OCI-LY1 (cell line): ENCODE data around the gene PTPRE.

Experiments
- H2AFZ ChIP-seq: fragments of 200-600 bp; sonication (generic), shearing (Covaris generic); 2 replicates; pipeline ENCODE4 v1.6.0; 2014; ENCODE audit warnings: antibody characterized with exemption, mild to moderate bottlenecking, low read length
- H3F3A ChIP-seq: fragments of 200-600 bp; sonication (generic), shearing (Covaris generic); 2 replicates; pipeline ENCODE4 v1.6.0; 2014; ENCODE audit warnings: mild to moderate bottlenecking, antibody characterized with exemption, low read length, moderate library complexity; ENCODE audit not compliant: insufficient read depth
- H3K27ac ChIP-seq: fragments of 200-600 bp; sonication (generic); 2 replicates; pipeline ENCODE4 v1.5.1; 2014; ENCODE audit warnings: low read length, mixed run types, mild to moderate bottlenecking, low read depth; ENCODE audit not compliant: poor library complexity, severe bottlenecking
- H3K27me3 ChIP-seq: fragments of 200-600 bp; sonication (generic); 2 replicates; pipeline ENCODE4 v1.6.0; 2014; ENCODE audit warnings: antibody characterized with exemption, mild to moderate bottlenecking, low read length, moderate library complexity; ENCODE audit not compliant: insufficient read depth
- H3K36me3 ChIP-seq: fragments of 200-600 bp; sonication (generic); 2 replicates; pipeline ENCODE4 v1.6.1; 2014; ENCODE audit warnings: mild to moderate bottlenecking, antibody characterized with exemption, low read length, moderate library complexity, mixed read lengths; ENCODE audit not compliant: insufficient read depth
- H3K4me1 ChIP-seq: fragments of 200-600 bp; sonication (generic); 2 replicates; pipeline ENCODE4 v1.5.1; 2014; ENCODE audit warnings: mild to moderate bottlenecking, low read length, moderate library complexity; ENCODE audit not compliant: insufficient read depth, severe bottlenecking
- H3K4me2 ChIP-seq: fragments of 200-600 bp; sonication (generic), shearing (Covaris generic); 2 replicates; pipeline ENCODE4 v1.6.1; 2014; ENCODE audit warnings: low read length
- H3K4me3 ChIP-seq: fragments of 200-600 bp; sonication (generic); 2 replicates; pipeline ENCODE4 v1.5.1; 2014; ENCODE audit warnings: low read length, low read depth, mild to moderate bottlenecking, mixed read lengths; ENCODE audit not compliant: poor library complexity, severe bottlenecking
- H3K79me2 ChIP-seq: fragments of 200-600 bp; shearing (Covaris generic); 2 replicates; pipeline ENCODE4 v1.6.1; 2016; ENCODE audit warnings: mixed run types, low read length, mixed read lengths; ENCODE audit not compliant: insufficient read depth
- H3K9ac ChIP-seq: fragments of 200-600 bp; sonication (generic), shearing (Covaris generic); 2 replicates; pipeline ENCODE4 v1.6.1; 2014; ENCODE audit warnings: mild to moderate bottlenecking, low read length, mixed read lengths
- H3K9me2 ChIP-seq: fragments of 200-600 bp; sonication (generic), shearing (Covaris generic); 2 replicates; pipeline ENCODE4 v1.6.1; 2014; ENCODE audit warnings: low read depth, mild to moderate bottlenecking, low read length, mixed read lengths
- H3K9me3 ChIP-seq: fragments of 200-600 bp; shearing (Covaris generic); 2 replicates; pipeline ENCODE4 v1.6.1; 2014; ENCODE audit warnings: low read length, mixed read lengths
- H4K20me1 ChIP-seq: fragments of 200-600 bp; sonication (generic), shearing (Covaris generic); 2 replicates; pipeline ENCODE4 v1.6.0; 2016; ENCODE audit warnings: mild to moderate bottlenecking, low read length; ENCODE audit not compliant: insufficient read depth
- CTCF ChIP-seq: fragments of 200-600 bp; sonication (generic), shearing (Covaris generic); IDR thresholded peaks from 2 replicates; pipeline ENCODE4 v1.5.1; 2017; ENCODE audit warnings: mild to moderate bottlenecking, antibody characterized with exemption, low read length, moderate library complexity, mixed read lengths
- EZH2 ChIP-seq: fragments of 200-600 bp; sonication (generic), shearing (Covaris generic); IDR thresholded peaks from 2 replicates; pipeline ENCODE4 v1.8.0; 2017; ENCODE audit warnings: borderline replicate concordance, mixed run types, mild to moderate bottlenecking, antibody characterized with exemption, low read length, moderate library complexity, mixed read lengths

PTPRE gene

DNA sequence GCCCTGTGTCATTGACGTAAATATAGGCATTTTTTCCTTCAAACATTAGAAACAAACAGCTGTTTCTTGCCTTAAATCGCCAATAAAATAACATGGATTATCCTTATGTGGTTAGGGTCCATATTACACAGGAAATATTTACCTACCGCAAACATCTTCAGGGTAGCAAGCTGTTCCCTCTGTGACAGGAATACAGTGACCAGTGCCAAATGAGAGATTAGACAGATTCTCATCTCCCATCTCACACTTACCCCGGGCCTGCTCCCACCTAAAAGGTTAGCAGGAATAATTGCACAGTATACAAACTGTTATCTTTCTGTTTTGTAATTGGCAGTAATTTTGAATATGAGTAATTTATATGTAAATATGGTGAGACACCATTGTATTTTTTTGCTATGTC lies 202.8 kb downstream of the PTPRE start:
- no peaks in the 10 kb centered on the region for H3K9me2 ChIP-seq
- no peaks in the 10 kb centered on the region for H3F3A ChIP-seq
- H3K27ac ChIP-seq, result no peak overlapping the region
- H4K20me1 ChIP-seq, result no peaks in the 10 kb centered on the region
- H3K9me3 ChIP-seq, result no peaks in the 10 kb centered on the region
- no peak overlapping the region for H3K4me3 ChIP-seq
- H3K9ac ChIP-seq, result no peak overlapping the region
- H3K36me3 ChIP-seq, result peaks cover 100% of the 10 kb centered on the region
- TF ChIP-seq CTCF (no peak), EZH2 (no peak)
- no peaks in the 10 kb centered on the region for H3K4me1 ChIP-seq
- no peak overlapping the region for H2AFZ ChIP-seq
- H3K4me2 ChIP-seq, result no peak overlapping the region
- no peaks in the 10 kb centered on the region for H3K79me2 ChIP-seq
- H3K27me3 ChIP-seq, result no peaks in the 10 kb centered on the region

- no peaks in the 10 kb centered on the region for H3K79me2 ChIP-seq
- TF ChIP-seq EZH2 (no peak), CTCF (no peak)
- H3K36me3 ChIP-seq, result peaks cover 100% of the 10 kb centered on the region
- H4K20me1 ChIP-seq, result no peaks in the 10 kb centered on the region
- H3F3A ChIP-seq, result no peaks in the 10 kb centered on the region
- no peaks in the 10 kb centered on the region for H3K4me1 ChIP-seq
- no peak overlapping the region for H3K4me2 ChIP-seq
- H2AFZ ChIP-seq, result no peak overlapping the region
- H3K9ac ChIP-seq, result no peak overlapping the region
- no peaks in the 10 kb centered on the region for H3K9me2 ChIP-seq
- H3K27ac ChIP-seq, result no peak overlapping the region
- no peaks in the 10 kb centered on the region for H3K27me3 ChIP-seq
- H3K4me3 ChIP-seq, result no peak overlapping the region
- H3K9me3 ChIP-seq, result no peaks in the 10 kb centered on the region
These were observed 203.4 kb downstream of the PTPRE start for GRCh38 chr10:128110339-128110738.

- Histone ChIP-seq H3K27ac (no peak overlapping the region), H3K9me2 (no peaks in the 10 kb centered on the region), H4K20me1 (no peaks in the 10 kb centered on the region), H3K79me2 (no peaks in the 10 kb centered on the region), H3K27me3 (no peaks in the 10 kb centered on the region), H3K4me2 (no peak overlapping the region), H3K4me3 (no peak overlapping the region), H3K9me3 (no peaks in the 10 kb centered on the region), H2AFZ (no peak overlapping the region), H3K36me3 (peaks cover 100% of the 10 kb centered on the region), H3F3A (no peaks in the 10 kb centered on the region), H3K4me1 (no peaks in the 10 kb centered on the region), H3K9ac (no peak overlapping the region)
- TF ChIP-seq EZH2, result no peak
- TF ChIP-seq CTCF, result no peak
These were observed 204.8 kb downstream of the PTPRE start for GRCh38 chr10:128111696-128112095.
